Activated naive CD4-positive, alpha-beta T cell (primary cell): ENCODE measurements around the gene TNNT1.

ENCODE experiments used
- DNase-seq, 4 experiments: peaks; one replicate each; lab custom pipeline; 2025; lab: John Stamatoyannopoulos, UW

Gene TNNT1

DNA sequence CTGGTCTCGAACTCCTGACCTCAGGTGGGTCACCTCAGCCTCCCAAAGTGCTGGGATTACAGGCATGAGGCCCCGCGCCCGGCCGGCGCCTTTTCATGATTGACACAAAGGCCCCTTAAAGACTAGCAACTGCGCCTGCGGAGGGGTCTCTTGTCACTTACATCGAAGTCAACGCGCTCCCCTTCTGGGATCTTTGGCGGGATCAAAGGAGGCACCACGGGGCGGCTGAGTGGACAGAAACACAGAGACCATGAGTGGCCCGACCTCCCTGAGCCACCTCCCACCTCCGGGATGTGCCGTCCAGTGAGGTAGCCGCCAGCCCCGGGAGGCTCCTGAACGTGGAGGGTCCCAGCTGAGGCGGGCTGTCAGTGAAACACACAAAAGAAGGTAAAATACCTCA is 7.3 kb downstream of the TNNT1 start:
- no peak for DNase-seq

DNA sequence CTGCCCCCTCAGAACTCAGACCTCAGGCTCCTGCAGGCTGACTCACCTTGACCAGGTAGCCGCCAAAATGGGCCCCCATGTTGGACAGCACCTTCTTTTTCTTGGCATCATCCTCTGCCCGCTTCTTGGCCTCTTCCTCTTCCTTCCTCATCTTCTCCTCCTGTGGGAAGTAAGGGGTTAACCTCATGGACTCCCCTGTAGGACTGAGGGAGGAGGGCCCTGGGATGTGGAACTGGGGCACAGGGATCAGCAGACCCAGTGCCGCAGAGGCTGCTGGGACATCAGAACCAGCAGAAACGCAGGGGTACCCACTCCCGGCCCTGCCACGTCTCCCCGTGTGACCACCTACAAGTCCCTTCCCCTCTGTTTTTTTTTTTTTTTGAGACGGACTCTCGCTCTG is 11.1 kb downstream of the TNNT1 start:
- DNase-seq = no peak

DNA sequence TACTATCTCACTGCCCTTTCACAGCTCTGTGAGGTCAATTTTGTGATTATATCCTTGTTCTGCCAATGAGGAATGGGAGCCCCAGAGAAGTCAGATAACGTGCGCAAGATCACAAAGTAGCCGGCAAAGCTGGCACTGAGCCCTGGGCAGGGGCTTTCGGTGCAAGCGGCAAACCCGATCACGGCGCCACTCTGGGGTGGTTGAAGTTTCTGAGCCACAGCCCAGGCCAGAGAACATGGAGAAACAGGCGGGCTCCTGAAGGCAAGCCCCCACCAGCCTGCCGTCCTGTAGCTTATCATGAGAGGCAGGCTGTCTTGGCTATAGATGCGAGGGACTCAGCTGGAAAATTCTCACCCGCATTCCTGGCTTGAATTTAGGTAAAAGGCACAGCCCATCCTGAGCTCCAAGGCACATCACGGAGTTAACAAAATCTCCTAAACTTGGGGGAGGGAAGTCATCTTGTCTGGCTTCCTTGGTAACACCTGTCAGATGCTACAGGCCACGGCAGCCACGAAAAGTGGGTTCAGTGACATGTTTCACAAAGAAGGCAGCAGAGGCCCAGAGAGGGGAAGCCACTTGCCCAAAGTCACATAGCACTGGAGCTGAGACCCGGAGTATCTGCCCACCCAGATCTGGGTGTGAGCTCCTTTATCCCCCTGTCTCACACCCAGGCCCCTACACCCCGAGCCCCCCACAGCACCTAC is 12.5 kb downstream of the TNNT1 start:
- no peak for DNase-seq

DNA sequence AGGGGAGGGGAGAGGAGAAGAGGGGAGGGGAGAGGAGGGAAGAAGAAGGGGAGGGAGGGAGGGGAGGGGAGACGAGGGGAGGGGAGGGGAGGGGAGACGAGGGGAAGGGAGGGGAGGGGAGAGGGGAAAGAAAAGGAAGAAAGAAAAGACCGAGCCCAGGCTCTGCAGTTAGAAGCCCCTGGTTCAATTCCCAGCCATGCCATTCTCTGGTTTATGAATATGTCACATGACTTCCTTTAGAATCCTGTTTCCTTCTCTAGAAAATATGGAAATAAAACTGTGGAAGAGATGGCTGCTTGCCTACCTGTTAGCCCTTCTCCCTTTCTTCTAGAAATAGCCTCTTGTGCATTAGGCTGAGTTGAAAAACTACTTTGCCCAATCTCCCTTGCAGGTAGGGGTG is 14.3 kb downstream of the TNNT1 start:
- no peak for DNase-seq

DNA sequence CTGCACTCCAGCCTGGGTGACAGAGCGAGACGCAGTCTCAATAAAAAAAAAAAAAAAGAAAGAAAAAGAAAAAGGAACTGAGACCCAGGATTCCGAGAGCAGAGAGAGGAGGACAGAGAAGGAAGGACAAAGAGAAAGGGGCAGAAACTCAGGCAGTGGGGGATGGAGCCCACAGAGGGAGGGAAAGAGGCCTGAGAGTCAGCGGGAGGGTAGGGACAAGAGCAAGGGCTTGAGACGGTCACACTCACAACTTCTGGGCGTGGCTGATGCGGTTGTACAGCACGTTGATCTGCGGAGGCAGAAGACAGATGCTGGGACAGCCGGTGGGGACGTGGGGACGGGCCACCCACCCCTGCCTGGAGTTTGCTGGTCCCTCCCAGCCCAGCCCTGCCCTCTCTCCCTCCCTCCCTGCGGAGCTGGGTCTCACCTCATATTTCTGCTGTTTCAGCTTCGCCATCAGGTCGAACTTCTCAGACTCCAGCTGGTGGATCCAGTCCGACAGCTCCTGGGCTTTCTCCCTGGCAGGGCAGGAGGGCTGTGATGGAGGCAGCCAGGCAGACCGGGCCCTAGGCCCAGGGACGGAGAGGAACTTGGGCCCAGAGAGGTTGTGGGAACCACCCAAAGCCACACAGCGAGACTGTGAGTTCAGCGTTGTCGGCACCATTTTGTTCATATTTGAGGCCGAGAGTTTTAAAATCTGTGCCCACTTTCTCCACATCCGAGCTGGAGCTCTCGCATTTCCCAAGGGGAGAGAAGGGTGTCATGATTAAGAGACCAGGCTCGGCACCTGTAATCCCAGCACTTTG is 15.2 kb downstream of the TNNT1 start:
- no peak for DNase-seq

DNA sequence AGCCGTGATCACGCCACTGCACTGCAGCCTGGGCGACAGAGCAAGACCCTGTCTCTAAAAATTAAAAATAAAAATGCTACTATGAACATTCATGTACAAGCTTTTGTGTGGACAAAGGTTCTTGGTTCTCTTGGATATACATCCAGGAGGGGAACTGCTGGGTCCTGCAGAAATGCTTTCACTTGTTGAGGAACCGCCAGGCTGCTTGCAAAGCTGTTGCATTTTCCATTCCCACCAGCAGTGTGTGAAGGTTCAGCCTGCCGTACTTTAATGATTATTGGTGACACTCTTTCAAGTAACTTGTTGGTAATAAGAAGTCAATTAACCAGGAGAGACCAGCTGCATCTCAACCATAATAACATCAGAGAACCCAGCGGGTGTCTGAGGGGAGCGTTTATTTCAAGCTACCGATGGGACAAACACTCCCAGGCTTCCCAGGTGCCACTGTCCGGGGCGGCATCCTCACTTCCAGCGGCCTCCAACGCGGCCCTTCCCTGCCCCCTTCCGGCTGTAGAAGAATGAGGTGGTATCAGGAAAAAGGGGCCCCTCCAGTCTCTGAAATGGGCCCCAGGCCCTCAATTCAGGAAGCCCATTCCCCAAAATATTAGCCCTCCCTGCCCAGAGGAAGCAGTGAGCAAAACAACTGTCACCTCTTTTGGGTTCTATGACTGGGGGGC is 16.4 kb downstream of the TNNT1 start:
- no peak for DNase-seq

DNA sequence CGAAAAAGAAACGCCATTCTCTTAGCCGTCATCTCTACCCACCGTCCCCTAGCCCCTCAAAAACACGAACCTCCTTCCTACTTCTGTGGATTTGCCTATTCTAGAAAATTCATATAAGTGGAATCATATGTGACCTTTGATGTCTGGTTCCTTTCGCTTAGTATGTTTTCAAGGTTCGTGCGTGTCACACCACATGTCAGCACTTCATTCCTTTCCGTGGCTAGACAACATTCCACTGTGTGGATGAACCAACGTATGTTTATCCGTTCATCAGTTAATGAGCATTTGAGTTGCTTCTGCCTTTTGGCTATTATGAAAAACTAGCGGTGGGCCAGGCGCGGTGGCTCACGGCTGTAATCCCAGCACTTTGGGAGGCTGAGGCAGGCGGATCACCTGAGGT is 17.6 kb downstream of the TNNT1 start:
- DNase-seq = no peak

DNA sequence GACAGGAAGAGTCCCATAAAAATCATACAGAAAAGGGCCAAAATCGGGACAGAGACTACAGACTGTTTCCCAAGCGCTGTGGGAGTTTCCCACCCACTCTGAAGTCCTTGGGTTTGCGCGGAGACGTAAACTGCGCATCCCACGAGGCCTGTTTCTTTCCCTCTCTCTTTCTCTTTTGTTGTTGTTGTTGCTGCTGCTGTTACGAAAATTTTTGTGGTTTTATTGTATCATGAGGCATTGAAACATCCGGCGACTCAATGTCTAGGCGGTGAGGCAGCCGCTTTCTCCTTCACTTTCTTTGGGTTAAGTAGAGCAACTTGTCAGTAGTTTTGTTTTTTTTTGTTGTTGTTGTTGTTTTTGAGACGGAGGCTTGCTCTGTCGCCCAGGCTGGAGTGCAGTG is 30.0 kb downstream of the TNNT1 start:
- no peak for DNase-seq

DNA sequence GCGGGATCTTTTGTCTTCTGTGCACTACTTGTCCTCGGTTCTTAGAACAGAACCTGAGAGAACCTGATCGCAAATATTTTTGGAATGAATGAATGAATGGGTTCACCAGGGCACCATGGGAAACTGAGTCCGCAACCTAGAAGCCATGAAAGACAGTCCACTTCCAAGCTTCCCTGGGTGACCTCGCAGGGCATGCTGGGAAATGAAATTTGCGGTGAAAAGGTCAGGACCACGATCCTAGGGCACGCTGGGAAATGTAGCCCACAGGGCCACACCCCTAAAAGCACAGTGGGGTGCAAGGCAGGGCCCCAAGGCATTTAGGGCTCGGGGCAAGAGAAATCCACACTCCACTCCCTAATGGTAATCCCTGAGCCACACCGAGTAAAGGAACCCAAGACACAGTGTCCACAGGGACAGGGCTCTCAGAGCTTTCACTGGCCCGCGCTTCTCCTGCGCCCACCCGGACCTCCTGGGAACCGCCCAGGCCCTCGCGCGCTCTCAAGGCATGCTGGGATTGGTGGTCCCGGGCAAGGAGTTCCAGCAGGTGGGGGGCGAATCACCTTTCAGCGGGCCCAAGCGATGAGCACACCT is 30.5 kb downstream of the TNNT1 start:
- no peak for DNase-seq

DNA sequence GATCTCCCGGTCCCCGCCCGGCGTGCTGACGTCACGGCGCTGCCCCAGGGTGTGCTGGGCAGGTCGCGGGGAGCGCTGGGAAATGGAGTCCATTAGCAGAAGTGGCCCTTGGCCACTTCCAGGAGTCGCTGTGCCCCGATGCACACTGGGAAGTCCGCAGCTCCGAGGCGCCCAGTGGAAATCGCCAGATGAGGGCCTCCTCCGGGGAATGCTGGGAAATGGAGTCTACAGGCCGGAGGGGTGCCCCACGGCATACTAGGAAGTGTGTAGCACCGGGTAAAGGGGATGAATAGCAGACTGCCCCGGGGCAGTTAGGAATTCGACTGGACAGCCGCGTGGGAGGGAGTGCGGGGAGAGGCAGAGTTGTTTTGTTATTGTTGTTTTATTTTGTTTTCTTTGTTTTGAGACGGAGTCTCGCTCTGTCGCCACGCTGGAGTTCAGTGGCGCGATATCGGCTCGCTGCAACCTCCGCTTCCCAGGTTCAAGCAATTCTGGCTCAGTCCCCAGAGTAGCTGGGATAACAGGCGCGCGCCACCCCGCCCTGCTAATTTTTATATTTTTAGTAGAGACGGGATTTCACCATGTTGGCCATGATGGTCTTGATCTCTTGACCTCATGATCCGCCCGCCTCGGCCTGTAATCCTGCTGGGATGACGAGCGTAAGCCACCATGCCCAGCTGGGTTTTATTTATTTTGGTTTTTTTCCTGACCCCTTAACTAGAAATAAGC is 31.2 kb downstream of the TNNT1 start:
- DNase-seq = peak; percentile 87 to 94 (median 89)

DNA sequence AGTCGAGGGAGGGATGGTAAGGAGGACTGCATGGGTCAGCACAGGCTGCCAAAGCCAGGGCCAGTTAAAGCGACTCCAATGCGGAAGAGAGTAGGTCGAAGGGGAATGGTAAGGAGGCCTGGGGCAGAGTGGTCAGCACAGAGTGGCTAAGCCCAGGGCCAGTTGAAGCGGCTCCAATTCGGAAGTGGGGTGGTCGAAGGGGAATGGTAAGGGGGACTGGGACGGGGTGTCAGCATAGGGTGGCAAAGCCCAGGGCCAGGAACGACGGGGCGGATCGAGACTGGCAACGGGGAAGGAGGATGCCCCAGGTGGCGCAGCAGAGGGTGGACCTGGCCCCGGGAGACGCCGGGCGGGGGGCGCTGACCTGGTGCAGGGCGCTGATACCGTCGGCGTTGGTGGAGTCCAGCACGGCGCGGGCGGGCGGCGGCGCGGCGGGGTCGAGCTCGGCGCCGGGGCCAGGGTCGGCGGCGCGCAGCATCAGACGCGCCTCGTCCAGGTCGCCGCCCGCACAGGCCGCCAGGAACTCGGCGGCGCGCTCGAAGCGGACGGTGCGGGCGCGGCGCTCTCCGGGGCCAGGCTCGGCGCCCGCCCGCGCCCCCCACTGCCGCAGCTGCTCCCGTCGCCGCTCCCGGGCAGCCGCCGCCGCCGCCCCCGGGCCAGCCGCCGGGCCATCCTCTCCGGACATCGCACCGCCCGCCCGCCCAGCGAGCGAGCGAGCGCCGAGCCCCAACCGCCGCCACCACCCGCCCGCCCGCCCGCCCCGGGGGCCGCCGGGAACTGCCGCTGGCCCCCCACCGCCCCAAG is 31.9 kb downstream of the TNNT1 start, which contains the start of gene PPP1R12C:
Gene PPP1R12C, minus strand, starts transcription at position 779 of the 804 bp plus-strand sequence. Its CDS starts 94 bp downstream, at position 685.
- DNase-seq = no peak

DNA sequence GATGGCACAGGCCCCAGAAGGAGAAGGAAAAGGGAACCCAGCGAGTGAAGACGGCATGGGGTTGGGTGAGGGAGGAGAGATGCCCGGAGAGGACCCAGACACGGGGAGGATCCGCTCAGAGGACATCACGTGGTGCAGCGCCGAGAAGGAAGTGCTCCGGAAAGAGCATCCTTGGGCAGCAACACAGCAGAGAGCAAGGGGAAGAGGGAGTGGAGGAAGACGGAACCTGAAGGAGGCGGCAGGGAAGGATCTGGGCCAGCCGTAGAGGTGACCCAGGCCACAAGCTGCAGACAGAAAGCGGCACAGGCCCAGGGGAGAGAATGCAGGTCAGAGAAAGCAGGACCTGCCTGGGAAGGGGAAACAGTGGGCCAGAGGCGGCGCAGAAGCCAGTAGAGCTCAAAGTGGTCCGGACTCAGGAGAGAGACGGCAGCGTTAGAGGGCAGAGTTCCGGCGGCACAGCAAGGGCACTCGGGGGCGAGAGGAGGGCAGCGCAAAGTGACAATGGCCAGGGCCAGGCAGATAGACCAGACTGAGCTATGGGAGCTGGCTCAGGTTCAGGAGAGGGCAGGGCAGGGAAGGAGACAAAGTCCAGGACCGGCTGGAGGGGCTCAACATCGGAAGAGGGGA is 32.7 kb downstream of the TNNT1 start:
- peak in 2 of 4 experiments; percentile 8 to 14 for DNase-seq

DNA sequence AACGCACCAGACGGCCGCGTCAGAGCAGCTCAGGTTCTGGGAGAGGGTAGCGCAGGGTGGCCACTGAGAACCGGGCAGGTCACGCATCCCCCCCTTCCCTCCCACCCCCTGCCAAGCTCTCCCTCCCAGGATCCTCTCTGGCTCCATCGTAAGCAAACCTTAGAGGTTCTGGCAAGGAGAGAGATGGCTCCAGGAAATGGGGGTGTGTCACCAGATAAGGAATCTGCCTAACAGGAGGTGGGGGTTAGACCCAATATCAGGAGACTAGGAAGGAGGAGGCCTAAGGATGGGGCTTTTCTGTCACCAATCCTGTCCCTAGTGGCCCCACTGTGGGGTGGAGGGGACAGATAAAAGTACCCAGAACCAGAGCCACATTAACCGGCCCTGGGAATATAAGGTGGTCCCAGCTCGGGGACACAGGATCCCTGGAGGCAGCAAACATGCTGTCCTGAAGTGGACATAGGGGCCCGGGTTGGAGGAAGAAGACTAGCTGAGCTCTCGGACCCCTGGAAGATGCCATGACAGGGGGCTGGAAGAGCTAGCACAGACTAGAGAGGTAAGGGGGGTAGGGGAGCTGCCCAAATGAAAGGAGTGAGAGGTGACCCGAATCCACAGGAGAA is 33.5 kb downstream of the TNNT1 start:
- no peak for DNase-seq

DNA sequence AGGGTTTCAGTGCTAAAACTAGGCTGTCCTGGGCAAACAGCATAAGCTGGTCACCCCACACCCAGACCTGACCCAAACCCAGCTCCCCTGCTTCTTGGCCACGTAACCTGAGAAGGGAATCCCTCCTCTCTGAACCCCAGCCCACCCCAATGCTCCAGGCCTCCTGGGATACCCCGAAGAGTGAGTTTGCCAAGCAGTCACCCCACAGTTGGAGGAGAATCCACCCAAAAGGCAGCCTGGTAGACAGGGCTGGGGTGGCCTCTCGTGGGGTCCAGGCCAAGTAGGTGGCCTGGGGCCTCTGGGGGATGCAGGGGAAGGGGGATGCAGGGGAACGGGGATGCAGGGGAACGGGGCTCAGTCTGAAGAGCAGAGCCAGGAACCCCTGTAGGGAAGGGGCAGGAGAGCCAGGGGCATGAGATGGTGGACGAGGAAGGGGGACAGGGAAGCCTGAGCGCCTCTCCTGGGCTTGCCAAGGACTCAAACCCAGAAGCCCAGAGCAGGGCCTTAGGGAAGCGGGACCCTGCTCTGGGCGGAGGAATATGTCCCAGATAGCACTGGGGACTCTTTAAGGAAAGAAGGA is 34.4 kb downstream of the TNNT1 start:
- DNase-seq = no peak

DNA sequence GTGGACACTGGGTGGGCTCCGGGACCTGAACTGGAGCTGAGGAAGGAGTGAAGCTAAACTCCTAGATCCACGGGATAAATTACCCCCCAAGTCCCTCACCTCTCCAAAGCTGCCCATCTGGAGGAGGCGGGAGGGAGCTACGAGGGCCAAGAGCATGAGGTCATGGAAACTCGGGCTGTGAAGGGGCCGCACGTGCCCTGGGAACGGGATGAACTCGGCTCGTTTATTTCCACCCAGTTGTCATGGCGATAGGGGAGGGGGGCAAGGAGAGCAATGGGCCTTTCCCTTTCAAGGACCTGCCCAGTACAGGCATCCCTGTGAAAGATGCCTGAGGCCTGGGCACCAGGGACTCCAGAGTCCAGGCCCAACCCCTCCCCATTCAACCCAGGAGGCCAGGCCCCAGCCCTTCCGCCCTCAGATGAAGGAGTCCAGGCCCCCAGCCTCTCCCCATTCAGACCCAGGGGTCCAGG is 35.4 kb downstream of the TNNT1 start:
- no peak for DNase-seq

DNA sequence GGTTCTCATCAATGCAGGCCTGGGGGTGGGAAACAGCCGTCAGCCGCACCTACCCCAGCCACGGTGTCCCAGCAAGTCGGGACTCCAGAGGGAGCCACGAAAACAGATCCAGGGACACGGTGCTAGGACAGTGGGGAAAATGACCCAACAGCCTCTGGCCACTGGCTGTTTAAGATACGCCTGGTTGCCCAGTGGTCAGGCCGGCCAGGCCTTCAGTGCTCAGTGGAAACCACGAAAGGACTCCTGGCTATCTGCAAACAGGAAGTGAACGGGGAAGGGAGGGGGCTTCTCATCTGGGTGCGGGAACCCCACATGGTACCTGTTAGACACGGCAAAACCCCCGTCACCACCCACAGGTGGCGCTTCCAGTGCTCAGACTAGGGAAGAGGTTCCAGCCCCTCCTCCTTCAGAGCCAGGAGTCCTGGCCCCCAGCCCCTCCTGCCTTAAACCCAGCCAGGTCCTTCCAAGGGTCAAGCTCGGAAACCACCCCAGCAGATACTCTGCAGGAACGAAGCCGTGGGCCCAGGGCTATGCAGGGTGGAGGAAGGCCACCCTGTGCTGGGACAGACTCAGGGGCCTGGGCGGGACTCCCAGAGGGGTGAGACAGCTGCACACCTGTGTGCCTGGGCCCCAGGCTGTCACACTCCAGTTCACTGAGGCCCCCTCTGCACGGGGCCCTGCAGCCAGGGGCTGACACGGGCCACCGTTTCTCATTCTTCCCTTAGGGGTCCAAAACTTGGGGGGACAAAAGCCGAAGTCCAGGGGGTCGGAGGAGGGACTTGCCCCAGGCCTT is 36.0 kb downstream of the TNNT1 start:
- DNase-seq = no peak

DNA sequence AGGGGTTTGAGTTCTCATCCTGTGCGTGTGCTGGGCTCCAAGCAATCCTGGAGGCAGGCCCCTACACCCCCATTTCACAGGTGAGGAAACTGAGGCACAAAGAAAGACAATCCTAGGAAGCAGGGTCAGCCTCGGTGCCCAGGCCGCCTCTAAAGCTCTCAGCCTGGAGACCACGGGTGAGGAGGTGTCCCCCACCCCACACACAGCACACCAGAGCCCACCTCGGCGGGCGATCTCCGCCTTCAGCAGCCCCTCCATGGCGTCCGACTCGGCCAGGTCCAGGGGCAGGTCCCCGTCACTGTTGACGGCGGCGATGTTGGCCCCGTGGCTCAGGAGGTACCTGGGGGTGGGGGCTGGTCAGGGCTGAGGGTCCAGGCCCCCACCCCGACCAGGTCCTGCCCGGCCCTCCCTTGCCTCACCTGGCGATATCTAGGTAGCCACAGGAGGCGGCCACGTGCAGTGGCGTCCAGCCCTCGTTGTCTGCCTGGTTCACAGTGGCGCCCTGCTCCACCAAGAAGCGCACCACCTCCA is 36.7 kb downstream of the TNNT1 start:
- DNase-seq = no peak

DNA sequence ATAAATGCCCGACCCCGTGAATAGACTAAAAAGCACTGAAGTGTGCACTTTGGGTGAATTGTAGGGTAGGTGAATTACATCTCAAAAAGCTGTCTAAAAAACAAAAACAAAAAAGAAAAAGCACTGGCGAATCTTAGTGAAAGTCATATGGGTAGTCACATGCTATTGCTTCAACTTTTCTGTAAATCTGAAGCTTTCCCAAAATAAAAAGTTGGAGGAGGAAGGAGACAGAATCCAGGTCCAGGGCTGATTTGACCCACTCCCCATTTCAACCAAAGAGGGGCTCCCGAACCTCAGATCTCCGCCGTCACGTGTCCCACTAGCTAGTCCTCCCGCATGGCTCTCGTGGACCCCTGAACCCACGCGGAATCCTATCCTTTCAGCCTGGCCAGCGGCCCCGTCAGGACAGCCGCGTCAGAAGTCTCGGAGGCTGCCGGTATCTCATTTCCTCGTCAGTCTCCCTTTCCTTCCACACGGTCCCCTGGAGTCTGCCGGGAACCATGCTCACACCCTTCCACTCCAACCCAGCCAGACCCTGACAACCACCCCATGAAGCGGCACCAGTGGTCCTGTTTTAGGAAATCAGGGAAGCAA is 37.7 kb downstream of the TNNT1 start:
- no peak for DNase-seq
